Activated naive CD4-positive, alpha-beta T cell treated with anti-CD3 and anti-CD28 coated beads, Interleukin-2, amount 50 U/mL, for 16 hours (primary cell): Measurements from ENCODE around the gene CAST.

ENCODE experiments used
- DNase-seq: peaks from one replicate; pipeline ENCODE4 v3.0.0-alpha.2; 2020

Gene CAST

GRCh38 chr5:96750110-96750822 is 88.1 kb downstream of the CAST start:
- no peak for DNase-seq

GRCh38 chr5:96751203-96752169 is 89.3 kb downstream of the CAST start:
- DNase-seq: no peak

- no peak for DNase-seq
Observed at GRCh38 chr5:96752341-96753016, 90.3 kb downstream of the CAST start.

GRCh38 chr5:96753017-96753397 is 90.8 kb downstream of the CAST start:
- no peak for DNase-seq

GRCh38 chr5:96753848-96754247 is 91.7 kb downstream of the CAST start:
- no peak for DNase-seq

GRCh38 chr5:96755851-96756250 is 93.7 kb downstream of the CAST start:
- no peak for DNase-seq

GRCh38 chr5:96756985-96757384 is 94.8 kb downstream of the CAST start:
- DNase-seq: no peak

- DNase-seq: no peak
Observed at GRCh38 chr5:96758621-96759020, 96.4 kb downstream of the CAST start.

GRCh38 chr5:96761618-96762017 is 99.4 kb downstream of the CAST start:
- DNase-seq: no peak

- no peak for DNase-seq
Observed at GRCh38 chr5:96763026-96763425, 100.8 kb downstream of the CAST start.

- DNase-seq: no peak
Observed at GRCh38 chr5:96765043-96765442, 102.9 kb downstream of the CAST start.

- DNase-seq: no peak
Observed at GRCh38 chr5:96768708-96769251, 106.6 kb downstream of the CAST start.

GRCh38 chr5:96771395-96771794 is 109.2 kb downstream of the CAST start:
- no peak for DNase-seq

- no peak for DNase-seq
Observed at GRCh38 chr5:96772111-96772510, 109.9 kb downstream of the CAST start.

GRCh38 chr5:96772542-96772941 is 110.4 kb downstream of the CAST start:
- no peak for DNase-seq

GRCh38 chr5:96775050-96775449 is 112.9 kb downstream of the CAST start:
- DNase-seq: no peak

- DNase-seq: no peak
Observed at GRCh38 chr5:96775689-96776088, 113.5 kb downstream of the CAST start.

- no peak for DNase-seq
Observed at GRCh38 chr5:96776621-96777020, 114.4 kb downstream of the CAST start.

- DNase-seq: no peak
Observed at GRCh38 chr5:96778409-96778808, 116.2 kb downstream of the CAST start.

GRCh38 chr5:96780626-96781025 is 118.5 kb downstream of the CAST start:
- no peak for DNase-seq

GRCh38 chr5:96781031-96781971 is 119.1 kb downstream of the CAST start:
- DNase-seq: no peak

- DNase-seq: no peak
Observed at GRCh38 chr5:96783326-96783725, 121.2 kb downstream of the CAST start.
